ENCODE data around the gene PTPRZ1. TPM values are rescaled to one million over a fixed set of nuclear protein-coding genes. Genes with fewer than 3 reads are reported as not detected.

PTPRZ1 gene
- total and polyA plus RNA-seq, 4 donors, result 0.07 to 0.17 (median 0.09) TPM; not detected in 1

DNA sequence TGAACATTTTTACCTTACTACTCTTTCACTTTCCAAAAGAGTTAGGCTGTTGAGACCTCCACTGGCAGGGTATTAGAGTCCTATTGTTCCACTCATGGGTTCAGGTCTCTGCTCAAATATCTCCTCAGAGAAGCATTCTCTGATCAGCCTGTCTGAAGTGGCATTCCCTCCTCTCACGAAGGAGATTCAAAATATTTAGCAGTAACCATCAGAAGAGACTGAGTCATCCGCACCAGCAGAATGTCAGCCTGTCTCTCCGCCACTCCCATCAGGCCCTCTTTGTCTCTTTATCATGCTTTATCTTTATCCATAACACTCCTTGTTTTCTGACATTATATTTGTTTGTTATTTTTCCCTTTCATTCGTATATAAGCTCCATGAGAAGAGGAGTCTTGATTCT is 192.0 kb downstream of the PTPRZ1 start (continued):
- TF ChIP-seq, protein P1, sequence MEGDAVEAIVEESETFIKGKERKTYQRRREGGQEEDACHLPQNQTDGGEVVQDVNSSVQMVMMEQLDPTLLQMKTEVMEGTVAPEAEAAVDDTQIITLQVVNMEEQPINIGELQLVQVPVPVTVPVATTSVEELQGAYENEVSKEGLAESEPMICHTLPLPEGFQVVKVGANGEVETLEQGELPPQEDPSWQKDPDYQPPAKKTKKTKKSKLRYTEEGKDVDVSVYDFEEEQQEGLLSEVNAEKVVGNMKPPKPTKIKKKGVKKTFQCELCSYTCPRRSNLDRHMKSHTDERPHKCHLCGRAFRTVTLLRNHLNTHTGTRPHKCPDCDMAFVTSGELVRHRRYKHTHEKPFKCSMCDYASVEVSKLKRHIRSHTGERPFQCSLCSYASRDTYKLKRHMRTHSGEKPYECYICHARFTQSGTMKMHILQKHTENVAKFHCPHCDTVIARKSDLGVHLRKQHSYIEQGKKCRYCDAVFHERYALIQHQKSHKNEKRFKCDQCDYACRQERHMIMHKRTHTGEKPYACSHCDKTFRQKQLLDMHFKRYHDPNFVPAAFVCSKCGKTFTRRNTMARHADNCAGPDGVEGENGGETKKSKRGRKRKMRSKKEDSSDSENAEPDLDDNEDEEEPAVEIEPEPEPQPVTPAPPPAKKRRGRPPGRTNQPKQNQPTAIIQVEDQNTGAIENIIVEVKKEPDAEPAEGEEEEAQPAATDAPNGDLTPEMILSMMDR (IDR thresholded peaks at IDR 0.05; ENCODE audit: low read depth, low read length, missing input control), result no peak
- no peak for TF ChIP-seq NR2F2 (IDR thresholded peaks at IDR 0.05)
- no peak for TF ChIP-seq ZBTB33 (IDR thresholded peaks at IDR 0.05)
- no peak for TF ChIP-seq HNF4A (conservative IDR thresholded peaks at IDR 0.05)

GRCh38 chr7:122067077-122067476 is 194.1 kb downstream of the PTPRZ1 start:
- Histone ChIP-seq H3K27me3 (ENCODE audit: control insufficient read depth in 4 of 4, insufficient read depth in 4 of 4, low read length in 3 of 4) (no peaks in the 10 kb centered on the region), H3K4me3 (ENCODE audit: low read depth in 1 of 3, low read length in 3 of 3) (no peak overlapping the region), H3K27ac (ENCODE audit: low read depth in 1 of 2, low read length in 2 of 2) (no peak overlapping the region), H3K36me3 (ENCODE audit: control insufficient read depth in 4 of 4, insufficient read depth in 3 of 4, low read depth in 1 of 4, low read length in 3 of 4) (no peaks in the 10 kb centered on the region), H3K4me1 (ENCODE audit: control insufficient read depth in 4 of 4, insufficient read depth in 4 of 4, low read length in 3 of 4) (no peaks in the 10 kb centered on the region), H3K9ac (ENCODE audit: low read depth in 1 of 2, low read length in 2 of 2) (no peak overlapping the region), H3K9me3 (ENCODE audit: control insufficient read depth in 4 of 4, low read length in 3 of 4) (no peaks in the 10 kb centered on the region)
- TF ChIP-seq, protein P1 (IDR thresholded peaks at IDR 0.05; ENCODE audit: low read depth, low read length, missing input control), result no peak
- TF ChIP-seq TAF1 (conservative IDR thresholded peaks at IDR 0.05) (no peak), RXRA (IDR thresholded peaks at IDR 0.05) (no peak), FOXA1 (IDR thresholded peaks at IDR 0.05) (no peak), JUND (IDR thresholded peaks at IDR 0.05) (no peak), NR2F2 (IDR thresholded peaks at IDR 0.05) (no peak), GABPA (IDR thresholded peaks at IDR 0.05 in 1 of 2, conservative IDR thresholded peaks at IDR 0.05 in 1 of 2) (no peak), HNF4G (IDR thresholded peaks at IDR 0.05) (no peak), MAX (IDR thresholded peaks at IDR 0.05) (no peak), EGR1 (IDR thresholded peaks at IDR 0.05; ENCODE audit: low read depth in 2 of 2) (no peak), HNF4A (conservative IDR thresholded peaks at IDR 0.05) (no peak), YY1 (IDR thresholded peaks at IDR 0.05) (no peak), SP1 (IDR thresholded peaks at IDR 0.05) (no peak), FOXA2 (IDR thresholded peaks at IDR 0.05) (no peak), ZBTB33 (IDR thresholded peaks at IDR 0.05) (no peak), RAD21 (IDR thresholded peaks at IDR 0.05) (no peak), REST (IDR thresholded peaks at IDR 0.05) (no peak)
- TF ChIP-seq, protein P2, sequence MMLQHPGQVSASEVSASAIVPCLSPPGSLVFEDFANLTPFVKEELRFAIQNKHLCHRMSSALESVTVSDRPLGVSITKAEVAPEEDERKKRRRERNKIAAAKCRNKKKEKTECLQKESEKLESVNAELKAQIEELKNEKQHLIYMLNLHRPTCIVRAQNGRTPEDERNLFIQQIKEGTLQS (IDR thresholded peaks at IDR 0.05), result no peak
- no peak for DNase-seq (ENCODE audit: low spot score)
- WGBS, result 68% methylated on average over 1 of the region's 1 CpG
